H1 (cell line): ENCODE data around the gene PAX8. TPM values are rescaled to one million over a fixed set of nuclear protein-coding genes. Genes with fewer than 3 reads are reported as not detected.

Source experiments
- CTCF ChIA-PET: fragments of 300-600 bp; sonication (Branson Sonifier 250); formaldehyde crosslinking; loops from one replicate; lab custom pipeline; 2021; ENCODE audit not compliant: partially characterized antibody; lab: Charles Lee
- POLR2A ChIA-PET: fragments of 300-600 bp; sonication (Branson Sonifier 250); formaldehyde crosslinking; loops from one replicate; lab custom pipeline; 2021; ENCODE audit warnings: inconsistent platforms; ENCODE audit not compliant: partially characterized antibody; lab: Charles Lee
- DNase-seq, 2 experiments: peaks; one replicate each; pipeline versions ENCODE4 v3.0.0 to v3.0.0-alpha.2; 2010 to 2022; ENCODE audit warnings: low spot score in 2 of 2, low read depth in 1 of 2, mixed read lengths in 1 of 2
- FAIRE-seq: peaks from 2 replicates; lab custom pipeline; 2011; peaks lifted over from hg19 to GRCh38; lab: Jason Lieb, UNC
- H2AFZ ChIP-seq: 2 replicates; pipeline ENCODE4 v1.8.1; 2012; ENCODE audit warnings: low read length, inconsistent platforms
- H2AK5ac ChIP-seq: 2 replicates; pipeline ENCODE4 v1.6.1; 2013; ENCODE audit warnings: low read depth, low read length
- H2BK120ac ChIP-seq: replicated peaks from 2 replicates; pipeline ENCODE3; 2013; ENCODE audit warnings: low read depth, low read length, inconsistent platforms
- H2BK12ac ChIP-seq: 2 replicates; pipeline ENCODE4 v1.6.1; 2013; ENCODE audit warnings: low read depth, low read length
- H2BK15ac ChIP-seq: 2 replicates; pipeline ENCODE4 v1.6.1; 2013; ENCODE audit warnings: low read length
- H2BK20ac ChIP-seq: 2 replicates; pipeline ENCODE4 v1.6.1; 2013; ENCODE audit warnings: low read length
- H2BK5ac ChIP-seq: 2 replicates; pipeline ENCODE4 v1.6.1; 2013; ENCODE audit warnings: low read depth, low read length
- H3K14ac ChIP-seq: 2 replicates; pipeline ENCODE4 v1.6.1; 2013; ENCODE audit warnings: inconsistent platforms; ENCODE audit not compliant: insufficient read length
- H3K18ac ChIP-seq: 2 replicates; pipeline ENCODE4 v1.6.1; 2013; ENCODE audit warnings: low read length; ENCODE audit errors: extremely low read depth
- H3K23ac ChIP-seq: 2 replicates; pipeline ENCODE4 v1.6.1; 2013; ENCODE audit warnings: inconsistent platforms; ENCODE audit not compliant: insufficient read length
- H3K23me2 ChIP-seq: 2 replicates; pipeline ENCODE4 v1.6.1; 2013; ENCODE audit warnings: low read depth, low read length
- H3K27ac ChIP-seq: 2 replicates; pipeline ENCODE4 v1.6.1; 2011; ENCODE audit warnings: low read depth, low read length, inconsistent platforms
- H3K27me3 ChIP-seq, 4 experiments: replicated peaks in 1 of 4; 1 replicate in 1 of 4; 2 replicates in 3 of 4; pipeline versions ENCODE4 v1.6.1 to v1.8.1; 2011 to 2013; ENCODE audit warnings: low read length in 3 of 4, mild to moderate bottlenecking in 3 of 4, inconsistent platforms in 2 of 4, mixed read lengths in 2 of 4, moderate library complexity in 1 of 4; ENCODE audit not compliant: control insufficient read depth in 3 of 4, insufficient read depth in 3 of 4; ENCODE audit errors: extremely low read depth in 1 of 4
- H3K36me3 ChIP-seq, 4 experiments: 2 replicates each; pipeline versions ENCODE4 v1.6.1 to v1.8.1; 2011 to 2013; ENCODE audit warnings: mild to moderate bottlenecking in 4 of 4, low read length in 3 of 4, moderate library complexity in 2 of 4, control low read depth in 1 of 4, inconsistent platforms in 1 of 4; ENCODE audit not compliant: insufficient read depth in 4 of 4, control insufficient read depth in 2 of 4
- H3K4ac ChIP-seq: replicated peaks from 2 replicates; pipeline ENCODE3; 2013; ENCODE audit warnings: low read length, low read depth, mixed read lengths, inconsistent platforms; ENCODE audit not compliant: insufficient read length
- H3K4me1 ChIP-seq, 4 experiments: replicated peaks in 1 of 4; 1 replicate in 1 of 4; 2 replicates in 3 of 4; pipeline versions ENCODE4 v1.6.1 to v1.8.1; 2011 to 2013; ENCODE audit warnings: low read length in 3 of 4, inconsistent platforms in 2 of 4, mixed read lengths in 1 of 4; ENCODE audit not compliant: insufficient read depth in 4 of 4, control insufficient read depth in 3 of 4
- H3K4me2 ChIP-seq, 2 experiments: 2 replicates each; pipeline versions ENCODE4 v1.6.1 to v1.8.1; 2011 to 2013; ENCODE audit warnings: low read depth in 2 of 2, low read length in 2 of 2, control low read depth in 1 of 2, inconsistent platforms in 1 of 2, mild to moderate bottlenecking in 1 of 2; ENCODE audit not compliant: insufficient read depth in 1 of 2
- H3K4me3 ChIP-seq, 4 experiments: fragments of 200-600, 300-600 bp in 1 of 4; sonication (generic), shearing (Covaris generic), sonication (Bioruptor Twin) in 1 of 4; 2 replicates each; pipeline versions ENCODE4 v1.5.1 to v1.8.1; 2011 to 2016; ENCODE audit warnings: low read length in 4 of 4, low read depth in 3 of 4, control low read depth in 2 of 4, inconsistent platforms in 2 of 4, mild to moderate bottlenecking in 2 of 4, mixed read lengths in 1 of 4, moderate library complexity in 1 of 4; ENCODE audit not compliant: insufficient read depth in 2 of 4; ENCODE audit errors: extremely low read depth in 1 of 4
- H3K56ac ChIP-seq: replicated peaks from 2 replicates; pipeline ENCODE3; 2013; ENCODE audit warnings: low read depth, mild to moderate bottlenecking, mixed read lengths, low read length, inconsistent platforms; ENCODE audit not compliant: insufficient read length
- H3K79me1 ChIP-seq: 2 replicates; pipeline ENCODE4 v1.6.1; 2013; ENCODE audit warnings: low read depth, low read length, control low read depth
- H3K79me2 ChIP-seq, 2 experiments: 2 replicates each; pipeline versions ENCODE4 v1.6.1 to v1.8.1; 2012 to 2013; ENCODE audit warnings: low read length in 2 of 2, mild to moderate bottlenecking in 2 of 2, inconsistent platforms in 1 of 2; ENCODE audit not compliant: insufficient read depth in 2 of 2, control insufficient read depth in 1 of 2
- H3K9ac ChIP-seq, 4 experiments: replicated peaks in 1 of 4; 1 replicate in 1 of 4; 2 replicates in 3 of 4; pipeline versions ENCODE4 v1.6.1 to v1.8.1; 2011 to 2013; ENCODE audit warnings: low read depth in 3 of 4, low read length in 3 of 4, control low read depth in 2 of 4, mild to moderate bottlenecking in 2 of 4, moderate library complexity in 2 of 4, inconsistent platforms in 1 of 4; ENCODE audit errors: extremely low read depth in 1 of 4
- H3K9me3 ChIP-seq, 2 experiments: 2 replicates each; pipeline versions ENCODE4 v1.6.1 to v1.8.1; 2012 to 2013; ENCODE audit warnings: mild to moderate bottlenecking in 2 of 2, moderate library complexity in 2 of 2, control low read depth in 1 of 2, inconsistent platforms in 1 of 2, low read depth in 1 of 2, low read length in 1 of 2, mixed read lengths in 1 of 2; ENCODE audit not compliant: insufficient read depth in 2 of 2
- H4K20me1 ChIP-seq, 2 experiments: replicated peaks in 1 of 2; 2 replicates each; pipeline versions ENCODE3 to v1.8.1; 2011 to 2013; ENCODE audit warnings: inconsistent platforms in 2 of 2, low read length in 2 of 2, mild to moderate bottlenecking in 1 of 2; ENCODE audit not compliant: insufficient read depth in 2 of 2, control insufficient read depth in 1 of 2
- H4K5ac ChIP-seq: 2 replicates; pipeline ENCODE4 v1.6.1; 2013; ENCODE audit warnings: low read length, low read depth, mixed read lengths, inconsistent platforms; ENCODE audit not compliant: insufficient read length
- H4K8ac ChIP-seq: 2 replicates; pipeline ENCODE4 v1.8.0; 2013; ENCODE audit warnings: mild to moderate bottlenecking, moderate library complexity, low read length, inconsistent platforms; ENCODE audit not compliant: insufficient read depth; ENCODE audit errors: extremely low read depth
- H4K91ac ChIP-seq: replicated peaks from 2 replicates; pipeline ENCODE3; 2013; ENCODE audit warnings: low read length, mixed read lengths, inconsistent platforms; ENCODE audit not compliant: insufficient read length
- JUND ChIP-seq: IDR thresholded peaks from 2 replicates; pipeline ENCODE4 v1.6.1; 2011; ENCODE audit warnings: mild to moderate bottlenecking, improper control_type of control experiment, low read length
- YY1 ChIP-seq: IDR thresholded peaks from 2 replicates; pipeline ENCODE4 v1.6.1; 2011; ENCODE audit warnings: low read depth, mild to moderate bottlenecking, low read length
- WGBS, 2 experiments: shearing (Covaris generic) in 1 of 2; methylation state at CpG; one replicate each; pipeline versions ENCODE4 v1.1.6 to v1.1.7; 2013 to 2015; ENCODE audit warnings: low lambda C conversion rate in 2 of 2, mixed read lengths in 2 of 2, inconsistent platforms in 1 of 2, low coverage in 1 of 2, missing lambda C conversion rate in 1 of 2; ENCODE audit not compliant: insufficient replicate concordance in 2 of 2, insufficient coverage in 1 of 2, insufficient read length in 1 of 2; ENCODE audit errors: extremely low coverage in 1 of 2, missing lambda C conversion rate in 1 of 2; 5-methylcytosine and 5-hydroxymethylcytosine counted together
- polyA plus RNA-seq, 7 experiments: library from polyadenylated mRNA; depleted of rRNA in 3 of 7; stranded (reverse) in 5 of 7; unstranded in 2 of 7; fragments of >200 nt in 5 of 7; fragments of 200-250 nt in 2 of 7; gene quantifications; 1 replicate in 5 of 7; 2 replicates in 1 of 7; 4 replicates in 1 of 7; pipeline versions ENCODE4 v1.2.1 to v1.2.3, GENCODE V29; 2011 to 2013; ENCODE audit warnings: missing spikeins in 2 of 7, mixed read lengths in 2 of 7
- total RNA-seq: library from RNA; stranded (reverse); fragmentation: NEBNext Ultra II Directional; extraction: Animal tissue kit (Norgen Biotek cat#: 25700); gene quantifications from 2 replicates; pipeline ENCODE4 v1.2.1, GENCODE V29; 2021

The PAX8 gene
- total and polyA plus RNA-seq, 2 of the 8 experiments (the other 6 are each of a cell fraction or from before 2014, with no cell fraction given): 0.02 TPM; not detected in 1

DNA sequence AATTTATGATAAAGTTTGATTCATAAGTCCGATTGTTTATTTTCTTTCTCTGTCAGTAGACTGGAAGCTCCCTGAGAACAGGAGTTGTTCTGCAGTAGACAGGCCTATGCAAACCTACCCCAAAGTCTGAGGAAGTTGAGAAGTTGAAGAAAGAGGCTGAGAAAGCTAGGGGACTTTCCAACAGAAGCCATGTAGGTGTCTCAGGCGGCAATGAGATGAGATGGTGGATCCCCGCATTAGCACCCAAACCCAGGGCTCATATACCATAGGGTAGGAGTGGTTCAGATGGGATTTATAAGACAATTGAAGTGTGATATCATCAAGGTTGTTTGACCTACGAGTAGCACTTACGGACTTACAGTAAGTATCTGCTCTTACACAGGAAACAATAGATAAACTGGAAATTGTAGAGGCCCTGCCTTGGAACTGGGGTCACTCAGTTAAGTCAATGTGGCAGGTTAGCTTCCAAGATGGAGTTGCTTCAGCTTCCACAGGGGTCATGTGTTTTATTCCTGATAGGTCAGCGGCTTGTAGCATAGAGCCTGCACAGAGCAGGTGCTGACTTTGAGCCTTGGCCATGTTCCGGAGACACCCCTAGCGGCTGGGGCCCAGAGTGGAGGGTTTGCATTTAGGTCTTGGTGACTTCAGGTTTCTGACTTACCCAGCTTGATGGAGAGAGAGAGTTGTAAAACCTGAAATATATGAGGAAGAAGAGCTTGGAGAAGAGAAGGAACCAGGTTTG, 107.2 kb downstream of the PAX8 start:
- Histone ChIP-seq H2BK5ac (no peak overlapping the region), H2AK5ac (no peak overlapping the region), H2BK20ac (no peak overlapping the region), H2BK12ac (no peak overlapping the region), H3K79me1 (no peaks in the 10 kb centered on the region), H3K18ac (no peak overlapping the region), H3K27ac (no peak overlapping the region), H3K36me3 (no peaks in the 10 kb centered on the region), H3K4me1 (peaks cover 0 to 3% (median 0%) of the 10 kb centered on the region in 4 experiments; a peak in 3 of 7 replicates), H3K4me3 (no peak overlapping the region), H4K5ac (no peak overlapping the region), H2BK120ac (no peak overlapping the region), H2BK15ac (no peak overlapping the region), H3K27me3 (no peaks in the 10 kb centered on the region), H4K8ac (no peak overlapping the region), H3K9me3 (no peaks in the 10 kb centered on the region), H3K4ac (no peak overlapping the region), H3K9ac (no peak overlapping the region), H4K91ac (no peak overlapping the region), H3K56ac (no peak overlapping the region), H3K23me2 (no peaks in the 10 kb centered on the region), H3K23ac (no peak overlapping the region), H2AFZ (no peak overlapping the region), H3K14ac (no peak overlapping the region), H4K20me1 (no peaks in the 10 kb centered on the region), H3K79me2 (no peaks in the 10 kb centered on the region), H3K4me2 (no peak overlapping the region)
- POLR2A ChIA-PET: no interaction called here
- DNase-seq (no peak), FAIRE-seq (no peak)
- WGBS, 2 experiments: 97% methylated on average over 8 of the region's 8 CpGs; no CpG with 5 or more reads in 1 of the 2 experiments
- CTCF ChIA-PET: interaction anchor here (2.0 to 6.2 kb wide), 5 partner anchors 10 to 33 kb away, joined by 7 to 63 read pairs (median 15); no protein-coding TSS in a partner anchor
- no peak for TF ChIP-seq JUND
- no peak for TF ChIP-seq YY1
